ENCODE measurements around the gene CCDC134. TPM values are rescaled to one million over a fixed set of nuclear protein-coding genes. Genes with fewer than 3 reads are reported as not detected.

CCDC134 gene
- total and polyA plus RNA-seq, 2 donors (not counting 3 experiments of a cell fraction or from before 2014, with no cell fraction given) = 4.5 to 8.4 TPM

GRCh38 chr22:41813726-41814410, 13.4 kb downstream of the CCDC134 start:
- H3K36me3 ChIP-seq (ENCODE audit: control insufficient read depth in 2 of 2, extremely low read depth in 1 of 2, insufficient read depth in 2 of 2, low read length in 2 of 2) = no peaks in the 10 kb centered on the region
- H4K20me1 ChIP-seq (replicated peaks; ENCODE audit: control insufficient read depth, extremely low read depth, insufficient read depth, low read length) = no peaks in the 10 kb centered on the region
- H3K27ac ChIP-seq (ENCODE audit: insufficient read depth, low read depth, low read length) = no peak overlapping the region
- H3K9ac ChIP-seq (replicated peaks; ENCODE audit: extremely low read depth, insufficient read depth, low read length) = no peak overlapping the region
- TF ChIP-seq POLR2AphosphoS5 (IDR thresholded peaks at IDR 0.05; ENCODE audit: insufficient read depth, low read depth, low read length) (no peak), JUN (IDR thresholded peaks at IDR 0.05; ENCODE audit: borderline replicate concordance, insufficient read depth, insufficient read length, low read depth) (no peak), EZH2 (IDR thresholded peaks at IDR 0.05; ENCODE audit: borderline replicate concordance, low read depth, low read length, severe bottlenecking) (no peak)
- H3K4me2 ChIP-seq (ENCODE audit: insufficient read depth, low read length) = no peak overlapping the region
- ChIA-PET CTCF (interaction anchor here (1.6 kb wide), 1 partner anchor 112 kb away, joined by 4 read pairs; no protein-coding TSS in a partner anchor), POLR2A (no interaction called here)
- intact Hi-C loops (cut with micrococcal nuclease) = no loop called here
- H3K79me2 ChIP-seq (ENCODE audit: control insufficient read depth, insufficient read depth, low read length) = no peaks in the 10 kb centered on the region
- no peaks in the 10 kb centered on the region for H3K9me1 ChIP-seq (replicated peaks; ENCODE audit: control insufficient read depth, extremely low read depth, insufficient read depth, low read length)
- no peak for DNase-seq (ENCODE audit: low read depth, low spot score)
- no peaks in the 10 kb centered on the region for H3K27me3 ChIP-seq (ENCODE audit: control insufficient read depth in 2 of 2, insufficient read depth in 2 of 2, low read length in 2 of 2)
- no peak overlapping the region for H2AFZ ChIP-seq (ENCODE audit: low read depth, low read length)
- no peak for FAIRE-seq
- H3K9me3 ChIP-seq (replicated peaks; ENCODE audit: control insufficient read depth, insufficient read depth, low read length) = no peaks in the 10 kb centered on the region
- dilution Hi-C loops (cut with MboI; ENCODE audit: extremely low pct_ligation_motif_present, low sequenced_read_pairs) = no loop called here
- H3K4me1 ChIP-seq (ENCODE audit: control insufficient read depth, extremely low read depth, insufficient read depth, low read length) = no peaks in the 10 kb centered on the region
- H3K4me3 ChIP-seq (replicated peaks in 1 of 3; ENCODE audit: insufficient read depth in 1 of 3, low read depth in 1 of 3, low read length in 3 of 3) = no peak overlapping the region
- BruUV-seq (replicated peaks) = no TSS peak

GRCh38 chr22:41815716-41816115, 15.2 kb downstream of the CCDC134 start:
- H3K4me1 ChIP-seq (ENCODE audit: control insufficient read depth, extremely low read depth, insufficient read depth, low read length) = no peaks in the 10 kb centered on the region
- intact Hi-C loops (cut with micrococcal nuclease) (no loop called here), dilution Hi-C loops (cut with MboI; ENCODE audit: extremely low pct_ligation_motif_present, low sequenced_read_pairs) (no loop called here)
- BruUV-seq (replicated peaks) = no TSS peak
- no peak for DNase-seq (ENCODE audit: low read depth, low spot score)
- no peak overlapping the region for H3K9ac ChIP-seq (replicated peaks; ENCODE audit: extremely low read depth, insufficient read depth, low read length)
- H3K4me2 ChIP-seq (ENCODE audit: insufficient read depth, low read length) = no peak overlapping the region
- no peak overlapping the region for H2AFZ ChIP-seq (ENCODE audit: low read depth, low read length)
- no peaks in the 10 kb centered on the region for H3K36me3 ChIP-seq (ENCODE audit: control insufficient read depth in 2 of 2, extremely low read depth in 1 of 2, insufficient read depth in 2 of 2, low read length in 2 of 2)
- no peaks in the 10 kb centered on the region for H3K27me3 ChIP-seq (ENCODE audit: control insufficient read depth in 2 of 2, insufficient read depth in 2 of 2, low read length in 2 of 2)
- TF ChIP-seq GATA2 (IDR thresholded peaks at IDR 0.05; ENCODE audit: insufficient read depth, insufficient read length, low read depth, low read length) = no peak
- TF ChIP-seq POLR2A (IDR thresholded peaks at IDR 0.05; ENCODE audit: low read depth, low read length) = no peak
- TF ChIP-seq MYC (IDR thresholded peaks at IDR 0.05; ENCODE audit: low read depth, low read length) = no peak
- TF ChIP-seq FOS (IDR thresholded peaks at IDR 0.05; ENCODE audit: borderline replicate concordance, insufficient read depth, low read length) = no peak
- TF ChIP-seq CTCF (IDR thresholded peaks at IDR 0.05; ENCODE audit: extremely low read depth in 1 of 2, insufficient read depth in 1 of 2, low read depth in 1 of 2, low read length in 2 of 2) = no peak
- TF ChIP-seq, protein P1, sequence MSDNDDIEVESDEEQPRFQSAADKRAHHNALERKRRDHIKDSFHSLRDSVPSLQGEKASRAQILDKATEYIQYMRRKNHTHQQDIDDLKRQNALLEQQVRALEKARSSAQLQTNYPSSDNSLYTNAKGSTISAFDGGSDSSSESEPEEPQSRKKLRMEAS (IDR thresholded peaks at IDR 0.05; ENCODE audit: insufficient read depth, insufficient read length) = no peak
- TF ChIP-seq JUN (IDR thresholded peaks at IDR 0.05; ENCODE audit: borderline replicate concordance, insufficient read depth, insufficient read length, low read depth) = no peak
- TF ChIP-seq EZH2 (IDR thresholded peaks at IDR 0.05; ENCODE audit: borderline replicate concordance, low read depth, low read length, severe bottlenecking) = no peak
- TF ChIP-seq POLR2AphosphoS5 (IDR thresholded peaks at IDR 0.05; ENCODE audit: insufficient read depth, low read depth, low read length) = no peak
- H3K79me2 ChIP-seq (ENCODE audit: control insufficient read depth, insufficient read depth, low read length) = no peaks in the 10 kb centered on the region
- H4K20me1 ChIP-seq (replicated peaks; ENCODE audit: control insufficient read depth, extremely low read depth, insufficient read depth, low read length) = no peaks in the 10 kb centered on the region
- H3K27ac ChIP-seq (ENCODE audit: insufficient read depth, low read depth, low read length) = no peak overlapping the region
- H3K9me1 ChIP-seq (replicated peaks; ENCODE audit: control insufficient read depth, extremely low read depth, insufficient read depth, low read length) = no peaks in the 10 kb centered on the region
- ChIA-PET POLR2A (no interaction called here), CTCF (no interaction called here)
- no peak for FAIRE-seq
- H3K9me3 ChIP-seq (replicated peaks; ENCODE audit: control insufficient read depth, insufficient read depth, low read length) = no peaks in the 10 kb centered on the region
- H3K4me3 ChIP-seq (replicated peaks in 1 of 3; ENCODE audit: insufficient read depth in 1 of 3, low read depth in 1 of 3, low read length in 3 of 3) = no peak overlapping the region
